Memory B cell (primary cell): ENCODE measurements around the gene ITPK1.
"Not testable (repeated sequence)": the region's sequence is repeated elsewhere in the genome, so short reads cannot be mapped to it uniquely, and the experiment has no call there.

Experiments used
- ATAC-seq: fragments of 150-1000 bp; cut with Tn5 transposase; 2 replicates; pipeline ENCODE4 v1.10.0; 2021; ENCODE audit warnings: low read depth, mild to moderate bottlenecking, moderate library complexity
- DNase-seq, 2 donors: peaks; one replicate each; pipeline ENCODE4 v3.0.0; 2022; ENCODE audit warnings: low spot score in 2 of 2
- H3K27ac Mint-ChIP-seq: one replicate; pipeline ENCODE4 v1.8.0; 2022; ENCODE audit warnings: mild to moderate bottlenecking, moderate library complexity, mixed read lengths
- H3K27me3 Mint-ChIP-seq: one replicate; pipeline ENCODE4 v1.8.0; 2022; ENCODE audit warnings: mixed read lengths
- H3K36me3 Mint-ChIP-seq: one replicate; pipeline ENCODE4 v1.8.0; 2022; ENCODE audit warnings: mild to moderate bottlenecking, mixed read lengths
- H3K4me1 Mint-ChIP-seq: one replicate; pipeline ENCODE4 v1.8.0; 2022; ENCODE audit warnings: mixed read lengths
- H3K4me3 Mint-ChIP-seq: one replicate; pipeline ENCODE4 v1.8.0; 2022; ENCODE audit warnings: mild to moderate bottlenecking, moderate library complexity, mixed read lengths
- H3K9me3 Mint-ChIP-seq: one replicate; pipeline ENCODE4 v1.8.0; 2022; ENCODE audit warnings: mixed read lengths

ITPK1 gene

DNA sequence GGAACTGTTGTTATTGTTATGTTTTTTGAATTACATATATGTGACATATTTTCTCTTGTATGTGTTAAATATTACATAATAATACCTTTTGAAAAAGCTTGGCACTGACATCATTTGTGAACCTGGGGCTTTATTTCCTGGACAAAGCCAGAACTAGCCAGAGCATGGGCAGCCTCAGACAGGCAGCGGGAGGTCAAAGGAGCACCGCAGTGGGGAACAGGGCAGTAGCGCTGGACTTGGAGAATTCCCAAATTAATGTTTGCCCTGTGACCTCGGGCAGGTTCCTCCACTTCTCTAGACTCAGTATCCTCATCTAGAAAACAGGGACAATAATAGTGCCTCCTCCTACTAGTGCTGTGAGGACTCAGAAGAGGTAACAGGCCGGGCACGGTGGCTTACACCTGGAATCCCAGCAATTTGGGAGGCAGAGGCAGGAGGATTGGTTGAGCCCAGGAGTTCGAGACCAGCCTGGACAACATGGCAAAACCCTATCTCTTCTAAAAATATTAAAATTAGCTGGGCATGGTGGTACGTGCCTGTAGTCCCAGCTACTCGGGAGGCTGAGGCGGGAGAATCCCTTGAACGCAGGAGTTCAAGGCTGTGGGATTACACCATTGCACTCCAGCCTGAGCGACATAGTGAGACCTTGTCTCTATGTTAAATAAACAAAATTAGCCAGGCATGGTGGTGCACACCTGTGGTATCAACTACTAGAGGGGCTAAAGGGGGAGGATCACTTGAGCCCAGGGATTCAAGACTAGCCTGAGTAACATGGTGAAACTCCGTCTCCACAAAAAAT lies 27.3 kb upstream of the ITPK1 start:
- DNase-seq (no peak), ATAC-seq (no peak)
- no peaks in the 10 kb centered on the region for H3K36me3 Mint-ChIP-seq
- H3K4me1 Mint-ChIP-seq = peaks cover 7% of the 10 kb centered on the region
- H3K27ac Mint-ChIP-seq = no peak overlapping the region
- H3K4me3 Mint-ChIP-seq = no peak overlapping the region
- no peaks in the 10 kb centered on the region for H3K9me3 Mint-ChIP-seq
- H3K27me3 Mint-ChIP-seq = peaks cover 5% of the 10 kb centered on the region

DNA sequence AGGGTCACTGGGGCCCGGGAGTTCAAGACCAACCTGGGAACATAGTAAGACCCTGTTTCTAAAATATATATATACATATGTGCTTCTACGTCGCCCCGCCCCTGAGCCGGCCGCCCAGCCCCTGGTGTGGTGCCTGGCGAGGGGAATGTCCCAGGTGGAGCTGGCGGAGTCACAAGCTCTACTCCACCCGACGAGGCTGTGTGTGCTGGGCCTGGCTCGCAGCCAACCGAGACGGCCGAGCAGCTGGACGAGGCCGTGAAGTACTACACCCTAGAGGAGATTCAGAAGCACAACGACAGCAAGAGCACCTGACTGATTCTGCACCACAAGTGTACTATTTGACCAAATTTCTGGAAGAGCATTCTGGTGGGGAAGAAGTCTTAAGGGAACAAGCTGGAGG lies 22.1 kb upstream of the ITPK1 start:
- Mint-ChIP-seq H3K27ac (no peak overlapping the region), H3K9me3 (no peaks in the 10 kb centered on the region), H3K27me3 (peaks cover 2% of the 10 kb centered on the region), H3K4me3 (no peak overlapping the region), H3K36me3 (no peaks in the 10 kb centered on the region), H3K4me1 (peaks cover 3% of the 10 kb centered on the region)
- ATAC-seq (no peak), DNase-seq (no peak)

GRCh38 chr14:93136508-93136907 lies 20.8 kb upstream of the ITPK1 start:
- not testable (repeated sequence) for H3K27ac Mint-ChIP-seq, H3K9me3 Mint-ChIP-seq, DNase-seq, H3K36me3 Mint-ChIP-seq, ATAC-seq, H3K27me3 Mint-ChIP-seq, H3K4me1 Mint-ChIP-seq, H3K4me3 Mint-ChIP-seq

- ATAC-seq (no peak), DNase-seq (no peak)
- Mint-ChIP-seq H3K27ac (no peak overlapping the region), H3K4me1 (peaks cover 4% of the 10 kb centered on the region), H3K36me3 (no peaks in the 10 kb centered on the region), H3K27me3 (peaks cover 2% of the 10 kb centered on the region), H3K9me3 (no peaks in the 10 kb centered on the region), H3K4me3 (no peak overlapping the region)
Observed at GRCh38 chr14:93136009-93136408, 20.3 kb upstream of the ITPK1 start.

- no peaks in the 10 kb centered on the region for H3K36me3 Mint-ChIP-seq
- no peak overlapping the region for H3K27ac Mint-ChIP-seq
Observed at GRCh38 chr14:93135399-93135798, 19.7 kb upstream of the ITPK1 start.

DNA sequence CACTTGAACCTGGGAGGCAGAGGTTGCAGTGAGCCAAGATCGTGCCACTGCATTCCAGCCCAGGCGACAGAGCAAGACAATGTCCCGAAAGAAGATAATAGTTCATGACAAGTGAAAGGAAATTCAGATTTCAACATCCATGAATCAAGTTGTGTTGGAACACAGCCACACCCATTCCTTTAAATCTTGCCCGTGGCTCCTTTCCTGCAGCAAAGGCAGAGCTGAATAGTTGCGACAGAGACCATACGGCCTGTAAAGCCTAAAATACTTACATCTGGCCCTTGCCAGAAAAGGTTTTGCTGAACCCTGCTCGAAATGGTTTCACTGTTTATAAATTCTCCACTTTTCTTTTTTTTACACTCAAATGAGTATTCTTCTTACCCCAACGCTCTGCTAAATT lies 17.7 kb upstream of the ITPK1 start:
- Mint-ChIP-seq H3K4me1 (peaks cover 2% of the 10 kb centered on the region), H3K4me3 (no peak overlapping the region), H3K9me3 (no peaks in the 10 kb centered on the region), H3K27ac (no peak overlapping the region), H3K27me3 (peaks cover 2% of the 10 kb centered on the region), H3K36me3 (no peaks in the 10 kb centered on the region)
- no peak for ATAC-seq
- no peak for DNase-seq

More at GRCh38 chr14:93135399-93135798, 19.7 kb upstream of the ITPK1 start:
- Mint-ChIP-seq H3K27me3 (no peaks in the 10 kb centered on the region), H3K9me3 (no peaks in the 10 kb centered on the region), H3K4me3 (no peak overlapping the region), H3K4me1 (peaks cover 4% of the 10 kb centered on the region)
- DNase-seq (no peak), ATAC-seq (no peak)

DNA sequence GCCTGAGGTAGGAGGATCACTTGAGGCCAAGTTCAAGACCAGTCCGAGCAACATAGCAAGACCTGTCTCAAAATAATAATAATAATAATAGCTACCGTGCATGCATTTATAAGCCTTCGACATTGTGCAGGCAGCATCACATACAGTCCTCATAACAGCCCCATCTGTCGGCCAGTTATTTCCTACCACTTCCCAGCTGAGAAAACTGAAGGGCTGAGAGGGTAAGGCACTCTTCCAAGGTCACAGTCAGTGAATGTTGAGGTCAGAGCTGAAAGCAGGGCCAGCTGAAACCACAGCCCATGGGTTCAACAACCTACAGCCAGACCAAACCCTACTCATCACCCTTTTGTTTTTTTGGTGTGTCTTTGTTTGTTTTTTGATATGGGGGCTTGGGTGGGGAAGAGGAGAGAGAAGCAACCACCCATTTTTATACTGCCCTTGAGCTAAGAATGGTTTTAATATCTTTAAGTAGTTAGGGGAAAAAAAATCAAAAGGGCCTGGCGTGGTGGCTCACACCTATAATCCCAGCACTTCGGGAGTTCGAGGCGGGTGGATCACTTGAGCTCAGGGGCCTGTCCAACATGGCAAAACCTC lies 16.8 kb upstream of the ITPK1 start:
- Mint-ChIP-seq H3K4me1 (peaks cover 2% of the 10 kb centered on the region), H3K27me3 (peaks cover 3% of the 10 kb centered on the region), H3K36me3 (no peaks in the 10 kb centered on the region), H3K9me3 (no peaks in the 10 kb centered on the region), H3K27ac (no peak overlapping the region), H3K4me3 (no peak overlapping the region)
- no peak for DNase-seq
- ATAC-seq = peak; percentile 71

- not testable (repeated sequence) for H3K27me3 Mint-ChIP-seq, H3K4me1 Mint-ChIP-seq, H3K4me3 Mint-ChIP-seq, ATAC-seq, DNase-seq, H3K27ac Mint-ChIP-seq, H3K9me3 Mint-ChIP-seq, H3K36me3 Mint-ChIP-seq
Observed at GRCh38 chr14:93131257-93131820, 15.6 kb upstream of the ITPK1 start.

DNA sequence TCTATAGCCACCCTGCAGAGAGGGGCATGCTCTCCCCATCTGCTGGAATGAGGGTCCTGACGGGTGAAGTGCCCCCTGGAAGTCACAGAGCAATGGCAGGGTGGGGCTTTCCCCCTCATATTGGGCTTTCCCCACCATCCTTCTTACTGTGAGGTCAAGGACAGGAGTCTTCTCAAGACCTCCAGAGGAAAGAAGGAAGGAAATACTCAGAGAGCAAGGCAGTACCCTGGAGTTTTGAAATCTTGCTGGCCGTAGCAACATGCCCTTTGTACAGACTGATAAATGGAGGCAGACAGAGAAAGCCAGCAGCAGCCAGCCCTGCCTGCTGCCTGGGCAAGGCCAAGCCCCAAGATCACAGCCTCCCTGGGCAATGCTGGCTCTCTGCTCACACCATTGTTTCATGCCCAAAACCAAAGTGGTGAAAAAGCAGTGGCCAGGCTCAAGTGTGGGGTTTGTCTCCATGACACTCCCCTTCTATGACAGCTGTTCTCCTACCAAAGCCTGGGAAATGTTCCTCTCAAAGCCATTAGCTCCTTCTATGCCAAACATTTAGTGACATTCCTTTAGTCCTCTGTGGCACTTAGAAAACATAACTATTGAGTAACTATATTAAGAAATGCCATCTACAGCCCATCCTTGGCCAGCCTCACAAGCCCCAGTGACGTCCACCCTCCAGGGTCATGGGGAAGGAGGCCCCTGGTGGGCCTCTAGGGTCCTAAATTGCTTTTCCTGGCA lies 13.2 kb upstream of the ITPK1 start:
- no peaks in the 10 kb centered on the region for H3K9me3 Mint-ChIP-seq
- DNase-seq = no peak
- H3K27ac Mint-ChIP-seq = no peak overlapping the region
- no peak for ATAC-seq
- H3K4me3 Mint-ChIP-seq = no peak overlapping the region
- H3K27me3 Mint-ChIP-seq = peaks cover 3% of the 10 kb centered on the region
- no peaks in the 10 kb centered on the region for H3K36me3 Mint-ChIP-seq
- H3K4me1 Mint-ChIP-seq = peaks cover 2% of the 10 kb centered on the region

GRCh38 chr14:93126111-93126510 lies 10.4 kb upstream of the ITPK1 start:
- ATAC-seq = no peak
- H3K27me3 Mint-ChIP-seq = peaks cover 3% of the 10 kb centered on the region
- H3K27ac Mint-ChIP-seq = no peak overlapping the region
- H3K9me3 Mint-ChIP-seq = no peaks in the 10 kb centered on the region
- no peak overlapping the region for H3K4me3 Mint-ChIP-seq
- H3K36me3 Mint-ChIP-seq = no peaks in the 10 kb centered on the region
- no peak for DNase-seq
- H3K4me1 Mint-ChIP-seq = no peaks in the 10 kb centered on the region

DNA sequence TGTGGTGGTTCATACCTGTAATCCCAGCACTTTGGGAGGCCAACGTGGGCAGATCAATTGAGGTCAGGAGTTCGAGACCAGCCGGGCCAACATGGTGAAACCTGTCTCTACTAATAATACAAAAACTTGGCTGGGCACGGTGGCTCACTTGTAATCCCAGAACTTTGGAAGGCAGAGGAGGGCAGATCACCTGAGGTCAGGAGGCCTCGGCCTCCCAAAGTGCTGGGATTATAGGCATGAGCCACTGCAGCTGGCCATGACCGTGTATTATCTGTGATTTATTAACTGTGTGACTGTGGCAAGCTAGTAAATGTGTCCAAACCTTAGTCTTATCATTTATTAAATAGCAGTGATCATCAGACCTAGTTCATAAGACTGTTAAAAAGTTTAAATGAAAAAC lies 7.1 kb upstream of the ITPK1 start:
- Mint-ChIP-seq H3K27me3 (peaks cover 1% of the 10 kb centered on the region), H3K36me3 (no peaks in the 10 kb centered on the region), H3K27ac (no peak overlapping the region), H3K9me3 (no peaks in the 10 kb centered on the region), H3K4me3 (no peak overlapping the region), H3K4me1 (no peaks in the 10 kb centered on the region)
- DNase-seq (no peak), ATAC-seq (no peak)

GRCh38 chr14:93121030-93121834 lies 5.5 kb upstream of the ITPK1 start:
- ATAC-seq = no peak

DNA sequence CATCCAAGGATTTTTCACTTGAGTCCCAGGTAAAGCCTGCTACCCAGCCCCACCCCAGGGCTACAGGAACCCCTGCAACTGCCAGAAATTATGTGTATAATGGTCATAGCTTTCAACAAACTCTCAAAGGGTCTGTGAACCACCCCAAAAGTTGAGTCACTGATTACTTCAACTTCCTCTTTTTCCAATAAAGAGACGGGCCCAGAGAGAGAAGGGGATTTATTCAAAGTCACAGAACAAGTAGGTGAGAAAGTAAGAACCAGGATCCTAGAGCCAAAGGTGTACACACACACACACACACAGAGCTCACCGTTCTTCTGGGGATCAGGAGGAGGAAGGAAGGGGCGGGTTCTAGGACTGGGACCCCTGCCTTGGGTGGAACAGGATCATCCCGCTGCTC lies 4.8 kb upstream of the ITPK1 start:
- H3K9me3 Mint-ChIP-seq = no peaks in the 10 kb centered on the region
- ATAC-seq (no peak), DNase-seq (no peak)
- H3K36me3 Mint-ChIP-seq = no peaks in the 10 kb centered on the region
- no peak overlapping the region for H3K4me3 Mint-ChIP-seq
- H3K4me1 Mint-ChIP-seq = no peaks in the 10 kb centered on the region
- no peak overlapping the region for H3K27ac Mint-ChIP-seq
- H3K27me3 Mint-ChIP-seq = no peaks in the 10 kb centered on the region

More at GRCh38 chr14:93121030-93121834, 5.5 kb upstream of the ITPK1 start:
- no peaks in the 10 kb centered on the region for H3K36me3 Mint-ChIP-seq
- DNase-seq = no peak
- no peak overlapping the region for H3K27ac Mint-ChIP-seq
- no peak overlapping the region for H3K4me3 Mint-ChIP-seq
- no peaks in the 10 kb centered on the region for H3K9me3 Mint-ChIP-seq
- H3K4me1 Mint-ChIP-seq = no peaks in the 10 kb centered on the region
- H3K27me3 Mint-ChIP-seq = no peaks in the 10 kb centered on the region
